NCI-H2171 (cell line): ENCODE measurements around the gene FUOM.

Experiments
- DNase-seq: peaks from one replicate; lab custom pipeline; 2025; lab: John Stamatoyannopoulos, UW

Gene FUOM

DNA sequence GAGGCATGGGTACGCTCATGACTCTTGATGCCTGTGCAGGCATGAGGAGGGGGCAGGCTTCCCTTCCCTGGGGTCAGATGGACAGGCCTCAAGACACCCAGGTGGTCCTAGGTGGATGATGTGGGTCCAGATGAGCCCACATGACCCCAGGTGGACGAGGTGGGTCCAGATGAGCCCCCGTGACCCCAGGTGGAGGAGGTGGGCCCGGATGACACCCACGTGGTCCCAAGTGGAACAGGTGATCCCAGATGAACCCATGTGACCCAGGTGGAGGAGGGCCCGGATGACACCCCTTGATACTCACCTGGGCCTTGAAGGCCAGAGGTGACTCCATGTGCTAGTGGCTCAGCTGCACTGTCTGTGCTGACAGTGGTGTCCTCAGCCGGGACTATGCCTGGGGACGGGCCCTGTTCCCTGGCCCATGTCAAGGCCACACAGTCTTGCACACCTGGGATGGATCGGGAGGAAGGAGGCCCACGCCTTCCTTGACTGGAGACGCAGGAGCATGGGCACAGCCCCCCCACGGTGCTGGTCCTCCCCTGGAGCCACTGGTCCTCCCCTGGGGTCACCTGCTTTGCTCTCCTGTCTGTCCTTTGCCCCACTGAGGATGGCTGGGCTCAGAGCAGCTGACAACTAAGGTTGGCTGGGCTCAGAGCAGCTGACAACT, 7.4 kb downstream of the FUOM start:
- DNase-seq = no peak

- DNase-seq = no peak
Measured at GRCh38 chr10:133349577-133350011, 8.2 kb downstream of the FUOM start.

- DNase-seq = no peak
Measured at GRCh38 chr10:133349160-133349568, 8.7 kb downstream of the FUOM start.

DNA sequence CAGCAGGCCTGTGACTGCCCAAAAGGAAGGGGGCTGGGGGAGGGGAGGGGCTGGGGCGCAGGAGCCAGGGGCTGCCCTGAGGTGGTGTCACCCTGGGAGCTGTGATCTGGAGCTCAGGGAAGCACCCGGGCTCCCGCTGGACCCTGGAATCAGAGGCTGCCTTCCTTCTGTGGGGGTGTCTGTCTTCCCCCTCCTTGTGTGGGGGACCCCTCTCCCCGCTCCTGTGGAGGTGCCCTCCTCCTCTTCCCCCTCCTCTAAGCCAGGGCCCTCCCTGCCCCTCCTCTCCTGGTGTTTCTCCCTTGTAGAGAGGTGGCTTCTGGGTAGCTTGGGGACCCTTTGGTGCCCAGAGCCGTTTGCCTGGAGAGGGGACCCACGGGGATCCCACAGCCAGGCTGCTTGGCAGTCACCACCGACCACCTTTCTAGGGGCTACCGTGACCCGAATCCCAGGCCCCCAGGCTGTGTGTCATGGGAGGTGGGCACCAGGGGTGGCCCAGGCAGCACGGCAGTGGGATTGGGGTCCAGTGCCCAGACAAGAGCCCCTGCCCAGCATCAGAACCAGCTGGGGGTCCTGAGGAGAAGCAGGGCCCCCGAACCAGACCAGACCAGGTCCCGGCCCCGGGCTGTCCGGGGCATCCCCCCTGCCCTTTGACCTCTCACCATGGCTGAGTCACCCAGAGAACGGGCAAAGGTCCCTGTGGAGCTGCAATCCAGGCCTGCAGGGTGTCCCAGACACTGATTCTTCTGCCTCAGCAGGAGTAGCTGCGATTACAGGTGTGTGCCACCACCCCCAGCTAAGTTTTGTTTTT, 9.9 kb downstream of the FUOM start:
- DNase-seq = no peak

DNA sequence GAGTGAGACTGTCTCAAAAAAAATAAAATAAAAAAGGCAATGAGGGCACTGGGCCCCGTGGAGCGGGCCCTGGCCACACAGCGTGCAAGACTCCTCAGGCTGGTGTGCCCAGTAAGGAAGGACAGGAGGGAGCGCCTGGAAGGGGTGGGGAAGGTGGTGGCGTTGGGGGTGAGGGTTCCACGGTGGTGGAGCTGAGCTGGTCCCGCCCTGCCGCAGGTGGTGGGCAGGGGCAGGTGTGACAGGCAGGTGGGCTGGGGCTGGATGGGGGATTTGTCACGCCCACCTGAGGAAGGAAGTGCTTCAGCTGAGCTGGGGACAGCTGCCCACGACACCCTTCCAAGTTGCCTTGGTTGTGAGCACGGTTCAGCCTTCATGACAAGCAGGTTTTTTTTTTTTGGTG, 11.4 kb downstream of the FUOM start:
- DNase-seq = no peak

DNA sequence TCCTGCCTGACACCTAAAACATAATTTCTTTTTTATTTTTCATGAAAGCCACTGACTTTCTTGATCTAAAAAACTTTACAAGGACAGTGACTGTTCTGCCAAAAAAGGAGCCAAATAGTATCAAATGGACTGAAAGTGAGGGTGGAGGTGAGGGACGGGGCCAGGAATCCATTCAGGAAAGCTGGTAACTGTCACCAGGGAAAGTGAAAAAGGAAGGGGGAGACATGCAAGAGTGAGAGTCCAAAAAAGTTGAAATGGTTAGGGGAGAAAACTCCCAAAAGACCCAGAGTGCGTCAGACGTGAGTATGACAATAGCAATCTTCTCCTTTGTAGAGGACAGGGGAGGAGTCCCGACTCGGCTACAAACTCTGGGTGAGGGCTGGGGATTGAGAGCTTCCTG, 13.6 kb downstream of the FUOM start:
- DNase-seq = no peak

DNA sequence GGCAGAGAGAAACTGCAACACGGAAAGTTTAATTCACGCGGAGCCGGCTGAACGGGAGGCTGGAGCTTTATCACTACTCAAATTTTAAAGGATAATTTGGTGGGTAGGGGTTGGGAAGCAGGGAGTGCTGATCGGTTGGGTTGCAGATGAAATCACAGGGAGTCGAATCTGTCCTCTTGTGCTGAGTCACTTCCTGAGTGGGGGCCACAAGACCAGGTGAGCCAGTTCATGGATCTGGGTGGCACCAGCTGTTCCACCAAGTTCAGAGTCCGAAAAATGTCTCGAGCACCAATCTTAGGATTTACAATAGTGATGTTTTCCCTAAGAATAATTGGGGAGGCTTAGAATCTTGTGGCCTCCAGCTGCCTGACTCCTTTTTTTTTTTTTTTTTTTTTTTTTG, 14.3 kb downstream of the FUOM start:
- DNase-seq = no peak

- DNase-seq = no peak
Measured at GRCh38 chr10:133342942-133343341, 14.9 kb downstream of the FUOM start.

- no peak for DNase-seq
Measured at GRCh38 chr10:133341983-133342382, 15.8 kb downstream of the FUOM start.

GRCh38 chr10:133339708-133340380, 18.0 kb downstream of the FUOM start:
- no peak for DNase-seq

- no peak for DNase-seq
Measured at GRCh38 chr10:133338080-133339071, 19.4 kb downstream of the FUOM start.

DNA sequence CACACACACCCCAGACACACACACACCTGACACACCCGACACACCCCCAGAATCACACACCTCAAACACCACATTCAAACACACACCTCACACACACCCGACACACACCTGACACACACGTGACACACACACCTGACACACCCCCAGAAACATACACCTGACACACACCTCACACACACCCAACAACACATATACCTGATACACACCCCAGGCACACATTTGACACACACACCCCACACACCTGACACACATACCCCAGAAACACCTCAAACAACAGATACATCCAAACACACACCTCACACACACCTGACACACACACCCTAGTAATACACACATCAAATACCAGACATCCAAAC, 20.5 kb downstream of the FUOM start:
- no peak for DNase-seq

DNA sequence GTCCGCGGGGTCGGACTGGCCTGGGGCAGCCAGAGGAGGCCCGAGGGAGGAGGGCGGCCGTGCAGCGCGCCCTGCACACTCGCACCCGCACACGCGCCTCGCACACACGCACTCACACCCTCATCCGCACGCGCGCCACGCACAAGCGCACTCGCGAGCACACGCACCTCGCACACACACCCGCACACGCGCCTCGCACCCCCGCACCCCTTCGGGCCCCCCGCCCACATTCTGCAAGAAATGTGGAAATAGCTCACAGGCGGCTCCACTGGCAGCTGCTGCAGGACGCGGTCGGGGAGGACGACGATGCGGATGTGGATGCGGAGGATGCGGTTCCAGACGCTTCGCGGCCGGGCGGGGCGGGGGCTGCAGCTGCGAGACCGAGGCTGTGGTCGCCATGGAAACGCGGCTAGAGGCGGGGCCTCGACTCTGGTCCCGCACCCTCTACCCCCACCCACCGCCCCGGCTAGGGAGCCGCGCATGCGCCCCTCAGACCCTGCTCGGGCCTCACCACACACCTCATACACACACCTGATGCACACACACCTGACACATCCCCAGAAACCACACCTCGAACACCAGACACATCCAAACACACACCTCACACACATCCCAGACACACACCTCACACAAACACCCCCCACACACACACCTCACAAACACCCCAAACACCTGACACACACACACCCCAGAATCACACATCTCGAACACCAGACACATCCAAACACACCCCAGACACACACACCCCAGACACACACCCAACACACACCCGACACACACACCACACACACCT, 21.0 kb downstream of the FUOM start, which contains the start of gene CALY:
CALY (minus strand) TSS at position 320 of the 793 bp plus-strand sequence. CDS start 7,907 bp downstream, outside the sequence.
- peak; percentile 16 for DNase-seq

DNA sequence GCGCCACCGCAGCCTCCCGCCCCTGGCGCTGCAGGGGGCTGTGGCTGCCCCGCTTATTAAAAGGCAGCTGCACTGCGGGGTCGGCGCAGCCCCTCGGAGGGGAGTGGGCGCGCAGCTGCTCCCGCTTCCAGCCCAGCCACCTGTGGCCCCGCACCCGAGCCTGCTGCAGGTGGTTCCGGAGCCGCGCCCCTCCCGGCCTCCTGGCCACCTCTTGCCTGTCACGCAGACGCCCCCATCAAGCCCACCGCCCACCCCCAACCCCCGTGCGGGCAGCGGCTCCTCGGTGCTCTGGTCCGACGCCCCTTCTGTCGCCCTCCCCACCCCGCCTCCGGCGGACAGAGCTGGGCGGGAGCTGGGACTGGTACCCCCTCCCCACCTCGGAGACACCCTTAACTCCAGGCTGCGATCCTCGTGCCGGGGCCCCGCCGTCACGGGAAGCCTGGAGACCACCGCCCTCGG, 21.7 kb downstream of the FUOM start:
- no peak for DNase-seq

GRCh38 chr10:133335246-133336117, 22.3 kb downstream of the FUOM start:
- DNase-seq = no peak

DNA sequence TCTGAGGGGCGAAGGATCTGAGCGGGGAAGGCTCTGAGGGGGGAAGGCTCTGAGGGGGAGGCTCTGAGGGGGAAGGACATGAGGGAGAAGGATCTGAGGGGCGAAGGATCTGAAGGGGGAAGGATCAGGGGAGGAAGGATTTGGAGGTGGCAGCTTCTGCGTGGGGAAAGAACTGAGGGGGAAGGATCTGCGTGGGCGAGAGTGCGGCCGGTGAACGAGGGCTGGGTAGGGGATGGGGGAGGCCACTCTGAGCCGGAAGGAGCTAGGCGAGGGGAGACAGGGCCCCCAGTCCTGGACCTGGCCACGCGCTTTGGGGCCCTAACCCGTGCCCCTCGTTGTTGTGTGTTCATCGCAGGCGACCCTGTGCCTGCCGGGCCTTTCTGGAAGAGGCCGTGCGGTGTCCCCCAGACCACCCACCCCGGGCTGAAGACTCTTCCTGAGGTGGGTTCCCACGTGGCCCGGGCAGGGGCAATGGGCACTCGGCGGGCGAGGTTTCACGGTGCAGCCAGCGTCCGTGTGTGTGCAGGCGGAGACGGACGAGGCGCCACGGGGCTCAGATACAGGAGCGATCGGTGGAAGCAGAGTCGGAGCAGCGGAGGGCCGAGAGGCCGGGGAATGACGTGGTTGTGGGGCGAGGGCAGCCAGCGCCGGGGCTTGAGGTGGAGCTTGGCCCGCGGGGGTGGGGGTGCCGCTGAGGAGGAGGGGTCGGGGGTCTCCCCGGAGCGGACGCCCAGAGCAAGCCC, 23.1 kb downstream of the FUOM start:
- no peak for DNase-seq

DNA sequence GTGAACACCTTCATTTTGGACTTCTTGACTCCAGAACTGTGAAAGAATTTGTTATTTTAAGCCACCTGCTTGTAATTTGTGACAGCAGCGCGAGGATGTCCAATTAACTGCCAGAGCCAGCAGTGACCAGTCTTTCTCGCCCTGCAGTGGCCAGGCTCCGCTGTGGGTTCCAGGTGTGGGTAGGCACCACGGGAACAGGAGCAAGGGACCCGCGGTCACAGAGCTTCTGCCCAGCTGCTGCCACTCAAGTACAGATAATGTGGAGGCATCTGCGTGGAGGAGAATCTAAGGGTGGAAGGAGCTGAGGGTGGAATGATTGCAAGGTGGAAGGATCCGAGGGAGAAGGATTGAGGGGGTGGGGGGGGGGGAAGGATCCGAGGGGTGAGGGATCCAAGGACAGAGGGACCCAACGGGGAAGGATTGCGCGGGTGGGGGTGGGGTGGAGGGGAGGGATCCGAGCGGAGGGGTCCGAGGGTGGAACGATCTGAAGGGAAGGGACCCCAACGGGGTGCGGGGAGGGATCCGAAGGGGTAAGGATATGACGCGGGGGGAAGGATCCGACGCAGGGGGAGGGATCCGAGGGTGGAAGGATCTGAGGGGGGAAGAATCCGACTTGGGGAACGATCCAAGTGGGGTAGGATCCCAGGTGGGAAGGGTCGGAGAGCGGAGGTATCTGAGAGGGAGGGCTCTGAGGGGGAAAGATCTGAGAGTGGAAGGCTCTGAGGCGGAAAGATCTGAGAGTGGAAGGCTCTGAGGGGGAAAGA, 24.7 kb downstream of the FUOM start:
- DNase-seq = no peak

GRCh38 chr10:133329491-133330202, 28.2 kb downstream of the FUOM start:
- DNase-seq = peak; percentile 54
